Erythroblast (primary cell): ENCODE results near the gene RPS15.

Experiments used
- GATA1 ChIP-seq: IDR thresholded peaks from 2 replicates; pipeline ENCODE4 v1.6.1; 2011; ENCODE audit warnings: low read depth, mild to moderate bottlenecking, control low read depth, low read length, moderate library complexity
- POLR2A ChIP-seq: IDR thresholded peaks from 2 replicates; pipeline ENCODE4 v1.6.1; 2011; ENCODE audit warnings: mild to moderate bottlenecking, low read length

DNA sequence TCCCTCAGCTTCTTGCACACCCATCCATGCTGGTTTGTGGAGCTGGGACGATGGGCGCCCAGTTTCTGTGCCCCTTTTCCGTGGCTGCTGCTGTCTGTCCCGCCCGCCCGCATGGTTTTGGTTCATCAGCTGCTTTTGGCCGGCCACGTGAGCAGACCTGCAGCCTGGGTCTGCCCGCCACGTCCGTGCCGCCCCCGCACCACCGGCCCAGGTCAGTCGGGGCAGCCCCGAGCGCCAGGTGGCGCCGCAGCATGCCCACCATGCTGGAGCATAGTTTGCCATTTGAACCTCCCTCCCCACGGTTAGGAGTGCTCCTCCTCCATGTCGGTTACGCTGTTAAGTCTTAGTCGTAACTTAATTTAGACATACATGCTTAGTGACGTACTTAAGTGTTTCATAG lies 15.3 kb upstream of the RPS15 start:
- no peak for TF ChIP-seq POLR2A
- no peak for TF ChIP-seq GATA1
